ENCODE data around the gene APBB1IP. TPM values are rescaled to one million over a fixed set of nuclear protein-coding genes. Genes with fewer than 3 reads are reported as not detected.

Gene APBB1IP
- total and polyA plus RNA-seq, 12 donors, result 0.60 to 16.1 (median 7.8) TPM

GRCh38 chr10:26445411-26446031 is 7.4 kb downstream of the APBB1IP start:
- intact Hi-C loops (cut with DNase I), result no loop called here
- no peak for DNase-seq
- H3K9me3 ChIP-seq (replicated peaks in 1 of 3), result no peaks in the 10 kb centered on the region
- no peaks in the 10 kb centered on the region for H3K27me3 ChIP-seq
- TF ChIP-seq POLR2A (IDR thresholded peaks at IDR 0.05) (no peak), CTCF (IDR thresholded peaks at IDR 0.05) (no peak)
- WGBS, 4 donors, result 67 to 75% (median 69%) methylated on average over 8 of the region's 8 CpGs
- H3K27ac ChIP-seq, result no peak overlapping the region
- no peak overlapping the region for H3K4me3 ChIP-seq
- H3K36me3 ChIP-seq (replicated peaks in 1 of 2), result no peaks in the 10 kb centered on the region
- no peaks in the 10 kb centered on the region for H3K4me1 ChIP-seq (replicated peaks in 1 of 2)

- DNase-seq, result no peak
- no peaks in the 10 kb centered on the region for H3K27me3 ChIP-seq
- H3K9me3 ChIP-seq (replicated peaks in 1 of 3), result no peaks in the 10 kb centered on the region
- no peak overlapping the region for H3K27ac ChIP-seq
- no peak overlapping the region for H3K4me3 ChIP-seq
- intact Hi-C loops (cut with DNase I), result no loop called here
- H3K36me3 ChIP-seq (replicated peaks in 1 of 2), result no peaks in the 10 kb centered on the region
- TF ChIP-seq POLR2A (IDR thresholded peaks at IDR 0.05), result no peak
- TF ChIP-seq CTCF (IDR thresholded peaks at IDR 0.05), result no peak
- no peaks in the 10 kb centered on the region for H3K4me1 ChIP-seq (replicated peaks in 1 of 2)
- 56 to 72% (median 65%) methylated on average over 5 of the region's 5 CpGs for WGBS, 4 donors
Observed at GRCh38 chr10:26446258-26446657, 8.1 kb downstream of the APBB1IP start.

GRCh38 chr10:26448292-26448691 is 10.2 kb downstream of the APBB1IP start:
- Histone ChIP-seq H3K36me3 (replicated peaks in 1 of 2) (no peaks in the 10 kb centered on the region), H3K4me1 (replicated peaks in 1 of 2) (no peaks in the 10 kb centered on the region), H3K27me3 (no peaks in the 10 kb centered on the region), H3K9me3 (replicated peaks in 1 of 3) (peaks cover 0 to 7% (median 0%) of the 10 kb centered on the region in 3 donors), H3K4me3 (no peak overlapping the region), H3K27ac (no peak overlapping the region)
- intact Hi-C loops (cut with DNase I), result no loop called here
- TF ChIP-seq POLR2A (IDR thresholded peaks at IDR 0.05) (no peak), CTCF (IDR thresholded peaks at IDR 0.05) (no peak)
- DNase-seq, result no peak

GRCh38 chr10:26448706-26449435 is 10.7 kb downstream of the APBB1IP start:
- WGBS, 4 donors, result 65 to 72% (median 70%) methylated on average over 8 of the region's 8 CpGs
- Histone ChIP-seq H3K27me3 (no peaks in the 10 kb centered on the region), H3K27ac (no peak overlapping the region), H3K4me3 (no peak overlapping the region), H3K4me1 (replicated peaks in 1 of 2) (no peaks in the 10 kb centered on the region), H3K9me3 (replicated peaks in 1 of 3) (peaks cover 0 to 7% (median 0%) of the 10 kb centered on the region in 3 donors), H3K36me3 (replicated peaks in 1 of 2) (no peaks in the 10 kb centered on the region)
- no peak for TF ChIP-seq CTCF (IDR thresholded peaks at IDR 0.05)
- TF ChIP-seq POLR2A (IDR thresholded peaks at IDR 0.05), result no peak
- no peak for DNase-seq
- intact Hi-C loops (cut with DNase I), result no loop called here
